GM12878 (cell line): ENCODE results near the gene NUDT13.

ENCODE experiments used
- EZH2 ChIP-seq: IDR thresholded peaks from 2 replicates; pipeline ENCODE4 v1.6.1; 2012; ENCODE audit warnings: low read depth, mild to moderate bottlenecking, control low read depth, inconsistent platforms, low read length, borderline replicate concordance; ENCODE audit not compliant: control insufficient read depth
- NKRF ChIP-seq: fragments of 450-650 bp; conservative IDR thresholded peaks from 2 replicates; pipeline ENCODE4 v1.6.1; 2017; ENCODE audit warnings: mild to moderate bottlenecking, moderate library complexity
- POLR2AphosphoS5 ChIP-seq: IDR thresholded peaks from 2 replicates; pipeline ENCODE4 v1.6.1; 2011; ENCODE audit warnings: mild to moderate bottlenecking, low read length, inconsistent platforms
- RAD21 ChIP-seq: IDR thresholded peaks from 2 replicates; pipeline ENCODE4 v1.6.1; 2011; ENCODE audit warnings: mild to moderate bottlenecking, low read depth, low read length, moderate library complexity; ENCODE audit not compliant: insufficient read depth
- SIN3A ChIP-seq: IDR thresholded peaks from 2 replicates; pipeline ENCODE4 v1.6.1; 2012; ENCODE audit warnings: low read depth, low read length, improper control_type of control experiment
- TF ChIP-seq, protein P1 (sequence below): IDR thresholded peaks from 2 replicates; pipeline ENCODE4 v1.6.1; 2011; ENCODE audit warnings: borderline replicate concordance, low read depth, mild to moderate bottlenecking, moderate library complexity, low read length; ENCODE audit not compliant: insufficient read depth, poor library complexity, severe bottlenecking
- TF ChIP-seq, protein P2 (sequence below), 3 experiments: IDR thresholded peaks in 2 of 3; conservative IDR thresholded peaks in 1 of 3; 2 replicates each; pipeline ENCODE4 v1.5.1; 2011; ENCODE audit warnings: low read depth in 3 of 3, low read length in 3 of 3, mild to moderate bottlenecking in 3 of 3, control low read depth in 2 of 3, moderate library complexity in 2 of 3, inconsistent platforms in 1 of 3, mixed read lengths in 1 of 3; ENCODE audit not compliant: control insufficient read depth in 2 of 3, insufficient read depth in 1 of 3; ENCODE audit errors: extremely low read depth in 1 of 3

DNA sequence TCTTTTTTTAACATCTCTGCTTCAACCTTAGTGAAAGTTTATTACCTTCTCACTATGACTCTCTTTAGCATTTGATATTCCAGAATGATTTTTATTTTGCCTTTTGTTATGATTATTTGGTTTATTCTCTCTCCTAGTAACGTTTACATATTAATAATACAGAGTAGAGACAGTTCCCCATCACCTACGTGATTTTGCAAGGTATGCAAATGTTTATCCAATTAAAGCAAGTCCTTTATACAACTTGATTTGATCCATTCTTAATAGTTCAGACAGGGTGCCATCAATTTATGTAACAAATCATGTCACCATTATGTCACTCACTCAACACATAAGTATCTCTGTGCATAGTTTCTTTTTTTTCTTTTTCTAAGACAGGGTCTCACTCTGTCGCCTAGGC lies 31.3 kb downstream of the NUDT13 start:
- TF ChIP-seq, protein P1, sequence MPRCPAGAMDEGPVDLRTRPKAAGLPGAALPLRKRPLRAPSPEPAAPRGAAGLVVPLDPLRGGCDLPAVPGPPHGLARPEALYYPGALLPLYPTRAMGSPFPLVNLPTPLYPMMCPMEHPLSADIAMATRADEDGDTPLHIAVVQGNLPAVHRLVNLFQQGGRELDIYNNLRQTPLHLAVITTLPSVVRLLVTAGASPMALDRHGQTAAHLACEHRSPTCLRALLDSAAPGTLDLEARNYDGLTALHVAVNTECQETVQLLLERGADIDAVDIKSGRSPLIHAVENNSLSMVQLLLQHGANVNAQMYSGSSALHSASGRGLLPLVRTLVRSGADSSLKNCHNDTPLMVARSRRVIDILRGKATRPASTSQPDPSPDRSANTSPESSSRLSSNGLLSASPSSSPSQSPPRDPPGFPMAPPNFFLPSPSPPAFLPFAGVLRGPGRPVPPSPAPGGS: no peak
- TF ChIP-seq EZH2 (no peak), POLR2AphosphoS5 (no peak), RAD21 (no peak), SIN3A (no peak), NKRF (no peak)
- TF ChIP-seq, protein P2, sequence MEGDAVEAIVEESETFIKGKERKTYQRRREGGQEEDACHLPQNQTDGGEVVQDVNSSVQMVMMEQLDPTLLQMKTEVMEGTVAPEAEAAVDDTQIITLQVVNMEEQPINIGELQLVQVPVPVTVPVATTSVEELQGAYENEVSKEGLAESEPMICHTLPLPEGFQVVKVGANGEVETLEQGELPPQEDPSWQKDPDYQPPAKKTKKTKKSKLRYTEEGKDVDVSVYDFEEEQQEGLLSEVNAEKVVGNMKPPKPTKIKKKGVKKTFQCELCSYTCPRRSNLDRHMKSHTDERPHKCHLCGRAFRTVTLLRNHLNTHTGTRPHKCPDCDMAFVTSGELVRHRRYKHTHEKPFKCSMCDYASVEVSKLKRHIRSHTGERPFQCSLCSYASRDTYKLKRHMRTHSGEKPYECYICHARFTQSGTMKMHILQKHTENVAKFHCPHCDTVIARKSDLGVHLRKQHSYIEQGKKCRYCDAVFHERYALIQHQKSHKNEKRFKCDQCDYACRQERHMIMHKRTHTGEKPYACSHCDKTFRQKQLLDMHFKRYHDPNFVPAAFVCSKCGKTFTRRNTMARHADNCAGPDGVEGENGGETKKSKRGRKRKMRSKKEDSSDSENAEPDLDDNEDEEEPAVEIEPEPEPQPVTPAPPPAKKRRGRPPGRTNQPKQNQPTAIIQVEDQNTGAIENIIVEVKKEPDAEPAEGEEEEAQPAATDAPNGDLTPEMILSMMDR (IDR thresholded peaks at IDR 0.05 in 2 of 3, conservative IDR thresholded peaks at IDR 0.05 in 1 of 3; ENCODE audit: control insufficient read depth in 2 of 3, extremely low read depth in 1 of 3, insufficient read depth in 1 of 3, low read depth in 3 of 3, low read length in 3 of 3): no peak
